HepG2 (cell line): ENCODE data around the gene UPK1A. TPM values are rescaled to one million over a fixed set of nuclear protein-coding genes. Genes with fewer than 3 reads are reported as not detected.

ENCODE experiments used
- ATAC-seq: fragments of 200-7000 bp; cut with Tn5 transposase; 3 replicates; pipeline ENCODE4 v1.9.1; 2020; ENCODE audit warnings: mild to moderate bottlenecking, moderate library complexity
- BruUV-seq: library from RNA; stranded (reverse); fragments of 400-500 nt; replicated peaks from 2 replicates; lab custom pipeline; 2021; lab: Mats Ljungman, UMichigan
- CTCF ChIA-PET: fragments of 300-600 bp; formaldehyde crosslinking; extraction: SDS; loops from one replicate; lab custom pipeline; 2021; ENCODE audit warnings: low total read pairs, inconsistent platforms, low intra/inter-chr PET ratio; lab: Yijun Ruan, JAX
- POLR2A ChIA-PET: fragments of 350-600 bp; sonication (Branson Sonifier 250); formaldehyde crosslinking; loops from one replicate; lab custom pipeline; 2020; ENCODE audit warnings: antibody characterized with exemption, inconsistent platforms; lab: Yijun Ruan, JAX
- DNase-seq: peaks from one replicate; pipeline ENCODE4 v3.0.0-alpha.2; 2015; ENCODE audit warnings: low spot score
- FAIRE-seq: peaks from 3 replicates; lab custom pipeline; 2011; peaks lifted over from hg19 to GRCh38; lab: Jason Lieb, UNC
- H2AFZ ChIP-seq: one replicate; pipeline ENCODE4 v1.6.1; 2011; ENCODE audit warnings: low read length, inconsistent platforms
- H3K27ac ChIP-seq: fragments of 300-600 bp; 3 replicates; pipeline ENCODE4 v1.8.0; 2011; ENCODE audit warnings: mixed run types, mild to moderate bottlenecking, mixed read lengths, low read length, inconsistent platforms; ENCODE audit not compliant: insufficient read depth; ENCODE audit errors: extremely low read length
- H3K27me3 ChIP-seq, 2 experiments: fragments of 200-600 bp in 1 of 2; 2 replicates in 1 of 2; 3 replicates in 1 of 2; pipeline versions ENCODE4 v1.6.0 to v1.8.0; 2011; ENCODE audit warnings: low read length in 2 of 2, mild to moderate bottlenecking in 2 of 2, moderate library complexity in 2 of 2, inconsistent platforms in 1 of 2; ENCODE audit not compliant: insufficient read depth in 2 of 2, control insufficient read depth in 1 of 2
- H3K36me3 ChIP-seq, 2 experiments: fragments of 200-600 bp in 1 of 2; replicated peaks in 1 of 2; 2 replicates in 1 of 2; 3 replicates in 1 of 2; pipeline versions ENCODE4 v1.5.1 to v1.8.0; 2011; ENCODE audit warnings: low read length in 2 of 2, inconsistent platforms in 1 of 2; ENCODE audit not compliant: insufficient read depth in 2 of 2, control insufficient read depth in 1 of 2
- H3K4me1 ChIP-seq: 2 replicates; pipeline ENCODE4 v1.5.1; 2012; ENCODE audit warnings: low read length, inconsistent platforms; ENCODE audit not compliant: insufficient read depth
- H3K4me2 ChIP-seq: 2 replicates; pipeline ENCODE4 v1.6.0; 2011; ENCODE audit warnings: low read depth, low read length, inconsistent platforms
- H3K4me3 ChIP-seq, 3 experiments: fragments of 200-600 bp in 1 of 3; sonication (generic), shearing (Covaris generic) in 1 of 3; replicated peaks in 1 of 3; 2 replicates each; pipeline ENCODE4 v1.5.1; 2011 to 2016; ENCODE audit warnings: low read length in 3 of 3, inconsistent platforms in 2 of 3, low read depth in 2 of 3, mild to moderate bottlenecking in 2 of 3, control low read depth in 1 of 3, mixed read lengths in 1 of 3; ENCODE audit not compliant: insufficient read depth in 1 of 3
- H3K79me2 ChIP-seq: one replicate; pipeline ENCODE4 v1.6.1; 2011; ENCODE audit warnings: low read length, inconsistent platforms; ENCODE audit not compliant: insufficient read depth
- H3K9ac ChIP-seq: 2 replicates; pipeline ENCODE4 v1.6.0; 2011; ENCODE audit warnings: mild to moderate bottlenecking, low read depth, low read length, inconsistent platforms; ENCODE audit not compliant: insufficient read depth
- H3K9me3 ChIP-seq: 2 replicates; pipeline ENCODE4 v1.5.1; 2012; ENCODE audit warnings: mild to moderate bottlenecking, low read length
- H4K20me1 ChIP-seq: 2 replicates; pipeline ENCODE4 v1.6.0; 2011; ENCODE audit warnings: inconsistent platforms, mild to moderate bottlenecking, low read length, moderate library complexity; ENCODE audit not compliant: insufficient read depth
- KAT7 ChIP-seq: IDR thresholded peaks from 2 replicates; pipeline ENCODE4 v1.6.1; 2018; ENCODE audit warnings: borderline replicate concordance, missing compliant biosample characterization
- SUZ12 ChIP-seq: fragments of 150-350 bp; IDR thresholded peaks from 2 replicates; pipeline ENCODE4 v1.6.1; 2014; ENCODE audit warnings: low read depth, low read length
- YY1 ChIP-seq: IDR thresholded peaks from 2 replicates; pipeline ENCODE4 v1.6.1; 2011; ENCODE audit warnings: low read length, low read depth, moderate library complexity, mild to moderate bottlenecking; ENCODE audit not compliant: insufficient read depth, insufficient replicate concordance
- ZNF644 ChIP-seq: IDR thresholded peaks from 2 replicates; pipeline ENCODE4 v1.6.1; 2016; ENCODE audit warnings: low read depth
- ZNF724P ChIP-seq: sonication (generic); formaldehyde crosslinking; IDR thresholded peaks from 2 replicates; pipeline ENCODE4 v1.8.0; 2022; ENCODE audit warnings: missing genetic modification reagents, borderline replicate concordance
- ZNF761 ChIP-seq: sonication (generic); formaldehyde crosslinking; conservative IDR thresholded peaks from 2 replicates; pipeline ENCODE4 v1.4.0; 2020; ENCODE audit warnings: mild to moderate bottlenecking, missing genetic modification reagents
- WGBS: methylation state at CpG from one replicate; pipeline ENCODE4 v1.1.6; 2017; ENCODE audit warnings: low lambda C conversion rate; 5-methylcytosine and 5-hydroxymethylcytosine counted together
- in situ Hi-C: cut with HindIII; loops from 2 replicates; pipeline ENCODE4 v1.10.0; 2017; ENCODE audit warnings: low pct_unique_long_range_greater_than_20kb; ENCODE audit not compliant: extremely low pct_ligation_motif_present
- intact Hi-C: fragments of 100-400 bp; cut with micrococcal nuclease; formaldehyde crosslinking; loops from one replicate; pipeline ENCODE4 v1.10.0; 2022; ENCODE audit not compliant: unreplicated experiment
- polyA plus RNA-seq, 8 experiments: library from polyadenylated mRNA; depleted of rRNA in 3 of 8; stranded (reverse) in 7 of 8; unstranded in 1 of 8; fragments of >200 nt; fragmentation: Illumina TruSeq in 4 of 8; extraction: Trizol in 4 of 8; gene quantifications; 2 replicates each; pipeline versions ENCODE4 v1.2.1 to v1.2.3, GENCODE V29; 2011 to 2016; ENCODE audit warnings: low read depth in 4 of 8, missing spikeins in 1 of 8, mixed read lengths in 1 of 8; ENCODE audit not compliant: insufficient read depth in 1 of 8
- total RNA-seq, 5 experiments: library from RNA; depleted of rRNA; stranded (reverse); fragments of >200 nt; fragmentation: Illumina TruSeq; extraction: Trizol; gene quantifications; 2 replicates each; pipeline ENCODE4 v1.2.3, GENCODE V29; 2016; ENCODE audit warnings: low read depth in 1 of 5
- TF ChIP-seq, protein P1 (sequence below): sonication (generic); formaldehyde crosslinking; IDR thresholded peaks from 2 replicates; pipeline ENCODE4 v1.5.0; 2020; ENCODE audit warnings: missing genetic modification reagents

Gene UPK1A
- total and polyA plus RNA-seq, 2 of the 13 experiments (the other 11 are each of a cell fraction or from before 2014, with no cell fraction given) = 2.9 TPM; not detected in 1

DNA sequence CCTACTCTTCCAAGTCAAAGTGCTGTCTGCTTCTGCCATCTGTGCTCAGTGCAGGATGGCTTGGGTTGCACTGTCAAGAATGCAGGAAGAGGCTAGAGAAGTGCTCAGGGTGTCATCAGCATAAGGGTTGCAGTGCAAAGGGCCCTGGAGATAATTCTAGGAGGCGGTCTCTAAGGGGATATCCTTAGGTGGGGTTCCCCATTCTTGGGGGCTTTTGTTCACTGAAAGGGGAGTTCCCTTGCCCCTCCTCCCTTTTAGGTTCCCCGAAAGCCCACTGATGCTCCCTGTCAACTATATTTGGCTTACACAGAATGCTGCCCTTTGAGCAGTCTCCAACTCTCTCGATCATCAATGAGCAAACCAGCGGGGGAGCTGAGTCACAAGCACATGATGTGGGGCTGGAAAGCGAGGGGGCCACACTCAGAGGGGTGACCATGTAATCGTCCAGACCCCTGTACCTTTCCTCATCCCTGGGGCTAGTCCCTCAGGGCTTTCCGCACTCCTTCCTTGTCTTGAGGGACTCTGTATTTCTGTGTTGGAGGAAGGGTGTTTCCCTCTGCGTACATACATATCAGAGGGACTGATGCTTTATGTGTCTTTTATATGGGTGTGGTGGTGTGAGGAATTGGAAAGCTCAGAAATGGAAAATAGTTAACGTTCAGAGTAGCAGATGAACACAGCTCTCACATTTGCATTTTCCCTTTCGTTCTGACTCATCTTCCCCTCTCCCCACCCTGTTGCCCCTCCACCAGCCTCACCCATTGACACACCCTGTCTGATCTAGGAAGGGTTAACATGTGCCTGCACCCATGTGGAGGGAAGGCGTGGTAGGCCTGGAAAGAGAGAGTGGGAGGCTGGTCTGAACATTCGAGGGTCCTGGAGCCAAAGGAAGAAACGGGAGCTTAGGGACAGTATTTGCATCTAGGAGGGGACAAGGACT is 44.7 kb downstream of the UPK1A start:
- Histone ChIP-seq H3K36me3 (no peaks in the 10 kb centered on the region), H4K20me1 (no peaks in the 10 kb centered on the region), H3K4me3 (no peak overlapping the region), H3K9me3 (no peaks in the 10 kb centered on the region), H3K4me2 (no peak overlapping the region), H3K27ac (no peak overlapping the region), H3K4me1 (peaks cover 21% of the 10 kb centered on the region), H2AFZ (no peak overlapping the region), H3K79me2 (no peaks in the 10 kb centered on the region), H3K9ac (no peak overlapping the region), H3K27me3 (no peaks in the 10 kb centered on the region; a peak in 1 of 5 replicates)
- in situ Hi-C loops (no loop called here), intact Hi-C loops (no loop called here)
- TF ChIP-seq YY1 (no peak), SUZ12 (no peak)
- CTCF ChIA-PET = no interaction called here
- FAIRE-seq (no peak), DNase-seq (no peak), ATAC-seq (no peak)
- POLR2A ChIA-PET = interaction anchor here (5.0 kb wide), 1 partner anchor 8 kb away, joined by 23 read pairs; no protein-coding TSS in a partner anchor
- no TSS peak for BruUV-seq
- 43% methylated on average over 12 of the region's 13 CpGs for WGBS

DNA sequence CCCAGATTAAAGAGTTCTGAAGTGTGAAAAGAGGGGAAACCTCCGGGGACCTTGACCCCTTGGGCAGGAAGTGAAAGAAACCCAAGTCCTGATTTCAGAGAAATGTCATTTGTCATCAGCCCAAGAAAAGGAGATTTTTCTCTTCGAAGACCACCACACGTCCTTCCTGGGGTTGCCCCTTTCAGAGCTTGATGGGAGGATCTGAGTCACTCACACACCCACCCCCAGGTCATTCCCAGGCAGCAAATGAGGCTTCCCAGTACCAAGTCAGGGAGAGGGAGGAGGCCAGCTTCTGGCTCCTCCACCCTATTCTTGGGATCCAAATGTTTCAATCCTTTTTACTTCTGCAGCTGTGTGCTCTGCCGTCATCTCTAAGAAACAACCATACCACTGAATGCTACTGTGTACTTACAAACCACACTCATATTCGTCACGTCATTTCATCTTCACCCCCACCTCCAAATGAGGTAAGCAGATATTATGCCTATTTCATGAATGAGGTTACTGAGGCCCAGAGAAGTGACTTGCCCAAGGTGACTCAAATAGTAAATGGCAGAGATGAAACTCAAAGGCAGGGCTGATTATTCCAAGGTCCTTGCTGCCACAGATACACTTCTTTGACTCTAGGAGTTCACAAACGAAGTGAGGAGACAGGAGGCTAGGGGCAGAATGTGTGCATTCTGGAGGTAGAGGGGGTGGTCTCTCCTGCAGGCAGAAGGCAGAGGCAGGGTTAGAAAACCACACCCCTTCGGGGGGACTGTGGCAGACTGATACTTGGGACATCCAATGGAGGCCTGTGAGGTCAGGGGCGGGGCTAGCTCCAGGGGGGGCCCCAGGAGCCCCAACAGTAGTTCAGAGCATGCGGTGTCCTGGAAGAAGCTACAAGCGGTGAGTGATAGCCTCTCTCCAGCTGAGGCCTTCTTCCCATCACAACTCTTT is 46.5 kb downstream of the UPK1A start:
- H3K4me3 ChIP-seq = no peak overlapping the region
- no TSS peak for BruUV-seq
- H2AFZ ChIP-seq = no peak overlapping the region
- 74% methylated on average over 8 of the region's 11 CpGs for WGBS
- H3K9me3 ChIP-seq = no peaks in the 10 kb centered on the region
- in situ Hi-C loops = no loop called here
- no peak overlapping the region for H3K27ac ChIP-seq
- POLR2A ChIA-PET = interaction anchor here (5.0 kb wide), 1 partner anchor 10 kb away, joined by 23 read pairs; no protein-coding TSS in a partner anchor
- no peaks in the 10 kb centered on the region for H3K36me3 ChIP-seq
- H3K27me3 ChIP-seq = no peaks in the 10 kb centered on the region; a peak in 1 of 5 replicates
- peaks cover 24% of the 10 kb centered on the region for H3K4me1 ChIP-seq
- no peaks in the 10 kb centered on the region for H3K79me2 ChIP-seq
- CTCF ChIA-PET = no interaction called here
- TF ChIP-seq ZNF724P (CRISPR knock-in tag) (no peak), ZNF761 (CRISPR knock-in tag) (no peak), ZNF644 (CRISPR knock-in tag) (no peak), KAT7 (CRISPR knock-in tag) (no peak)
- TF ChIP-seq, protein P1, sequence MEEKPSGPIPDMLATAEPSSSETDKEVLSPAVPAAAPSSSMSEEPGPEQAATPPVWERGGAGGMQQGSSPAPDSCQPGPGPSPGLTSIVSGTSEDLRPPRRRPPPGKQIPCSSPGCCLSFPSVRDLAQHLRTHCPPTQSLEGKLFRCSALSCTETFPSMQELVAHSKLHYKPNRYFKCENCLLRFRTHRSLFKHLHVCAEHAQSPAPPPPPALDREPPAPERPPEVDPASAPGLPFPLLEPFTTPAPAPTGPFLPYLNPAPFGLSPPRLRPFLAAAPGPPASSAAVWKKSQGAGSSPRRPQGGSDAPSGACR (CRISPR knock-in tag) = no peak
- ATAC-seq = no peak
- FAIRE-seq = no peak
- H4K20me1 ChIP-seq = no peaks in the 10 kb centered on the region
- intact Hi-C loops = no loop called here
- H3K4me2 ChIP-seq = no peak overlapping the region
- no peak overlapping the region for H3K9ac ChIP-seq
- no peak for DNase-seq
